Kidney (tissue), 14 donors: Measurements from ENCODE around the gene FUS. TPM values are rescaled to one million over a fixed set of nuclear protein-coding genes. Genes with fewer than 3 reads are reported as not detected.
"Not testable (repeated sequence)": the region's sequence is repeated elsewhere in the genome, so short reads cannot be mapped to it uniquely, and the experiment has no call there.

Experiments used
- DNase-seq, 5 donors: peaks; one replicate each; pipeline ENCODE4 v3.0.0-alpha.2; 2013 to 2020
- FAIRE-seq: peaks from 2 replicates; lab custom pipeline; 2012; peaks lifted over from hg19 to GRCh38; lab: Jason Lieb, UNC
- H3K27ac ChIP-seq, 2 donors: one replicate each; pipeline ENCODE4 v1.7.0; 2013; ENCODE audit warnings: low read depth in 2 of 2, low read length in 2 of 2, inconsistent platforms in 1 of 2
- H3K27me3 ChIP-seq: one replicate; pipeline ENCODE4 v1.7.1; 2013; ENCODE audit warnings: low read length, inconsistent platforms; ENCODE audit not compliant: control insufficient read depth, insufficient read depth
- H3K36me3 ChIP-seq, 3 donors: one replicate each; pipeline versions ENCODE4 v1.7.0 to v1.7.1; 2013; ENCODE audit warnings: low read length in 3 of 3, control low read depth in 1 of 3, inconsistent platforms in 1 of 3; ENCODE audit not compliant: insufficient read depth in 3 of 3, control insufficient read depth in 2 of 3
- H3K4me1 ChIP-seq, 3 donors: one replicate each; pipeline versions ENCODE4 v1.7.0 to v1.7.1; 2013; ENCODE audit warnings: low read length in 3 of 3, inconsistent platforms in 1 of 3, low read depth in 1 of 3; ENCODE audit not compliant: control insufficient read depth in 2 of 3, insufficient read depth in 2 of 3
- H3K4me3 ChIP-seq, 3 donors: one replicate each; pipeline versions ENCODE4 v1.7.0 to v1.8.1; 2013; ENCODE audit warnings: low read length in 3 of 3, control low read depth in 1 of 3, inconsistent platforms in 1 of 3
- H3K9ac ChIP-seq, 3 donors: one replicate each; pipeline versions ENCODE4 v1.7.0 to v1.7.1; 2013; ENCODE audit warnings: low read length in 3 of 3, control low read depth in 1 of 3, inconsistent platforms in 1 of 3
- H3K9me3 ChIP-seq, 3 donors: one replicate each; pipeline versions ENCODE4 v1.7.0 to v1.7.1; 2013; ENCODE audit warnings: low read length in 3 of 3, control low read depth in 1 of 3, inconsistent platforms in 1 of 3; ENCODE audit not compliant: control insufficient read depth in 2 of 3, insufficient read depth in 1 of 3
- CTCF ChIP-seq: IDR thresholded peaks from 3 replicates; pipeline ENCODE4 v1.5.1; 2012; ENCODE audit warnings: mild to moderate bottlenecking, moderate library complexity, borderline replicate concordance; ENCODE audit not compliant: insufficient read depth; ENCODE audit errors: extremely low read depth
- intact Hi-C: fragments of 100-400 bp; cut with DNase I; formaldehyde crosslinking; loops from one replicate; pipeline ENCODE4 v1.11.1; 2022
- polyA plus RNA-seq: library from polyadenylated mRNA; stranded (reverse); fragments of 350-450 nt; fragmentation: Illumina TruSeq; extraction: RNeasy Lipid Tissue Mini Kit (QIAGEN cat#74804); gene quantifications from one replicate; pipeline ENCODE4 v1.2.3, GENCODE V29; 2014; ENCODE audit warnings: low read depth, low replicate concordance; ENCODE audit not compliant: insufficient read depth
- total RNA-seq: library from RNA; stranded (reverse); fragmentation: NEBNext Ultra II Directional; extraction: Animal tissue kit (Norgen Biotek cat#: 25700); gene quantifications from one replicate; pipeline ENCODE4 v1.2.1, GENCODE V29; 2021
- donor health status: control.
- donor health status: control.
- donor health status: control.
- donor health status: control.
- donor health status: control.
- donor health status: DM: yes; HTN: yes; CAD: no.
- donor health status: Normal renal cell carcinoma (clear cell type).

The FUS gene
- total and polyA plus RNA-seq, 2 donors from 2014 or later = 180 to 333 TPM

- no peak for TF ChIP-seq CTCF
- Histone ChIP-seq H3K4me3 (no peak overlapping the region), H3K27me3 (no peaks in the 10 kb centered on the region), H3K27ac (no peak overlapping the region), H3K9ac (no peak overlapping the region), H3K36me3 (peaks cover 30 to 47% (median 45%) of the 10 kb centered on the region in 3 donors), H3K9me3 (no peaks in the 10 kb centered on the region), H3K4me1 (no peaks in the 10 kb centered on the region)
- FAIRE-seq (no peak), DNase-seq (no peak)
- intact Hi-C loops = no loop called here
Measured at GRCh38 chr16:31193874-31194273, 13.9 kb downstream of the FUS start.

GRCh38 chr16:31194898-31195297 lies 15.0 kb downstream of the FUS start:
- H3K36me3 ChIP-seq = peaks cover 20 to 36% (median 35%) of the 10 kb centered on the region in 3 donors
- H3K9me3 ChIP-seq = no peaks in the 10 kb centered on the region
- H3K27me3 ChIP-seq = no peaks in the 10 kb centered on the region
- intact Hi-C loops = no loop called here
- no peak overlapping the region for H3K9ac ChIP-seq
- no peaks in the 10 kb centered on the region for H3K4me1 ChIP-seq
- DNase-seq (no peak), FAIRE-seq (no peak)
- H3K4me3 ChIP-seq = no peak overlapping the region
- no peak overlapping the region for H3K27ac ChIP-seq
- no peak for TF ChIP-seq CTCF

GRCh38 chr16:31195861-31196260 lies 15.9 kb downstream of the FUS start:
- H3K4me1 ChIP-seq, H3K4me3 ChIP-seq, H3K27ac ChIP-seq, H3K27me3 ChIP-seq, H3K9me3 ChIP-seq, DNase-seq, FAIRE-seq, intact Hi-C loops, H3K9ac ChIP-seq: not testable (repeated sequence)
- peaks cover 13 to 27% (median 27%) of the 10 kb centered on the region in 3 donors for H3K36me3 ChIP-seq

GRCh38 chr16:31196324-31197088 lies 16.6 kb downstream of the FUS start:
- Histone ChIP-seq H3K9ac (no peak overlapping the region), H3K4me3 (no peak overlapping the region), H3K4me1 (peaks cover 0 to 6% (median 0%) of the 10 kb centered on the region in 3 donors), H3K27ac (no peak overlapping the region), H3K27me3 (no peaks in the 10 kb centered on the region), H3K36me3 (peaks cover 11 to 24% (median 20%) of the 10 kb centered on the region in 3 donors), H3K9me3 (no peaks in the 10 kb centered on the region)
- FAIRE-seq (no peak), DNase-seq (no peak)
- intact Hi-C loops = no loop called here
- TF ChIP-seq CTCF = no peak
